HG03460 (cell line): ENCODE results near the gene ESF1.
A peak's percentile ranks its signal among the peaks of the same experiment; 100 is the strongest.
"Not testable (repeated sequence)": the region's sequence is repeated elsewhere in the genome, so short reads cannot be mapped to it uniquely, and the experiment has no call there.

ENCODE experiments used
- ATAC-seq: cut with Tn5 transposase; IDR thresholded peaks from one replicate; pipeline ENCODE4 v1.9.1; 2021; ENCODE audit not compliant: unreplicated experiment

ESF1 gene

GRCh38 chr20:13745784-13746183 is 38.9 kb downstream of the ESF1 start:
- no peak for ATAC-seq

- no peak for ATAC-seq
Observed at GRCh38 chr20:13744352-13744751, 40.4 kb downstream of the ESF1 start.

GRCh38 chr20:13741879-13742278 is 42.8 kb downstream of the ESF1 start:
- no peak for ATAC-seq

- ATAC-seq: no peak
Observed at GRCh38 chr20:13739731-13740649, 44.7 kb downstream of the ESF1 start.

GRCh38 chr20:13738187-13738586 is 46.5 kb downstream of the ESF1 start:
- ATAC-seq: not testable (repeated sequence)

- ATAC-seq: no peak
Observed at GRCh38 chr20:13736436-13737191, 48.1 kb downstream of the ESF1 start.

GRCh38 chr20:13735826-13736225 is 48.9 kb downstream of the ESF1 start:
- no peak for ATAC-seq

- ATAC-seq: no peak
Observed at GRCh38 chr20:13723011-13723410, 61.7 kb downstream of the ESF1 start.

GRCh38 chr20:13718171-13718570 is 66.5 kb downstream of the ESF1 start:
- peak; percentile 15 for ATAC-seq

GRCh38 chr20:13717631-13718044 is 67.1 kb downstream of the ESF1 start:
- ATAC-seq: peak; percentile 93

GRCh38 chr20:13715171-13715570 is 69.5 kb downstream of the ESF1 start:
- ATAC-seq: no peak

GRCh38 chr20:13708234-13708633 is 76.5 kb downstream of the ESF1 start:
- ATAC-seq: no peak

- ATAC-seq: no peak
Observed at GRCh38 chr20:13703265-13703664, 81.5 kb downstream of the ESF1 start.

- ATAC-seq: no peak
Observed at GRCh38 chr20:13701486-13701885, 83.2 kb downstream of the ESF1 start.

GRCh38 chr20:13700761-13701160 is 84.0 kb downstream of the ESF1 start:
- no peak for ATAC-seq

- no peak for ATAC-seq
Observed at GRCh38 chr20:13694420-13695150, 90.1 kb downstream of the ESF1 start.

- ATAC-seq: no peak
Observed at GRCh38 chr20:13692802-13693736, 91.7 kb downstream of the ESF1 start.

- no peak for ATAC-seq
Observed at GRCh38 chr20:13690943-13691342, 93.8 kb downstream of the ESF1 start.

GRCh38 chr20:13687815-13688214 is 96.9 kb downstream of the ESF1 start:
- ATAC-seq: no peak

GRCh38 chr20:13685623-13686022 is 99.1 kb downstream of the ESF1 start:
- no peak for ATAC-seq
